Measurements from ENCODE around the gene SERPINE3.

- TF ChIP-seq CTCF (IDR thresholded peaks at IDR 0.05) (no peak), POLR2A (IDR thresholded peaks at IDR 0.05) (no peak)
Measured at GRCh38 chr13:51360489-51360888, 21.0 kb downstream of the SERPINE3 start.
